MM.1S (cell line): ENCODE results near the gene ANKRD13A.
"Not testable (repeated sequence)": the region's sequence is repeated elsewhere in the genome, so short reads cannot be mapped to it uniquely, and the experiment has no call there.

ENCODE experiments used
- CTCF ChIP-seq: fragments of 300-600 bp; sonication (generic); IDR thresholded peaks from 2 replicates; pipeline ENCODE4 v1.5.1; 2016; ENCODE audit warnings: antibody characterized with exemption, low read length, mixed read lengths
- EZH2 ChIP-seq: fragments of 300-600 bp; sonication (generic); optimal IDR thresholded peaks from 2 replicates; pipeline ENCODE3; 2017; ENCODE audit warnings: low read depth, mild to moderate bottlenecking, antibody characterized with exemption, low read length, mixed read lengths
- EZH2phosphoT487 ChIP-seq: fragments of 300-600 bp; sonication (generic); IDR thresholded peaks from 2 replicates; pipeline ENCODE4 v1.6.1; 2018; ENCODE audit warnings: antibody characterized with exemption, low read length

- not testable (repeated sequence) for TF ChIP-seq CTCF, EZH2phosphoT487, EZH2
These were observed 56.4 kb downstream of the ANKRD13A start for GRCh38 chr12:110055375-110056352.
